ENCODE results near the gene ZNF441.

DNA sequence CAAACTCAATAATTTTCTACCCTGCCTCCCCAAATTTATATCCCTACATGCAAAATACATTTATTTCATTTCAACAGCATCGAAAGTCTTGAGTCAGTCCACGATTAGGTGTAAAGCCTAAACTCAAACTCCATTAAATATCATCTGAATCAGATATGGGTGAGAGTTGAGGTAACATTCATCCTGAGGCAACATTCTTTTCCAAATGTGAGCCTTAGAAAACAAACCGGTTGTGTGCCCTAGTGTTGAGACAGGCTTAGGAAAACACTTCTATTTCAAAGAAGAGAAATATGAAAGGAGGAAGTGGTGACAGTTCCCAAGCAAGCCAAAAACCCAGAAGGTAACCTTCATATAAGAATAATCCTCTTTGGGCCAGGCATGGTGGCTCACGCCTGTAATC is 12.1 kb upstream of the ZNF441 start:
- TF ChIP-seq, protein P1, sequence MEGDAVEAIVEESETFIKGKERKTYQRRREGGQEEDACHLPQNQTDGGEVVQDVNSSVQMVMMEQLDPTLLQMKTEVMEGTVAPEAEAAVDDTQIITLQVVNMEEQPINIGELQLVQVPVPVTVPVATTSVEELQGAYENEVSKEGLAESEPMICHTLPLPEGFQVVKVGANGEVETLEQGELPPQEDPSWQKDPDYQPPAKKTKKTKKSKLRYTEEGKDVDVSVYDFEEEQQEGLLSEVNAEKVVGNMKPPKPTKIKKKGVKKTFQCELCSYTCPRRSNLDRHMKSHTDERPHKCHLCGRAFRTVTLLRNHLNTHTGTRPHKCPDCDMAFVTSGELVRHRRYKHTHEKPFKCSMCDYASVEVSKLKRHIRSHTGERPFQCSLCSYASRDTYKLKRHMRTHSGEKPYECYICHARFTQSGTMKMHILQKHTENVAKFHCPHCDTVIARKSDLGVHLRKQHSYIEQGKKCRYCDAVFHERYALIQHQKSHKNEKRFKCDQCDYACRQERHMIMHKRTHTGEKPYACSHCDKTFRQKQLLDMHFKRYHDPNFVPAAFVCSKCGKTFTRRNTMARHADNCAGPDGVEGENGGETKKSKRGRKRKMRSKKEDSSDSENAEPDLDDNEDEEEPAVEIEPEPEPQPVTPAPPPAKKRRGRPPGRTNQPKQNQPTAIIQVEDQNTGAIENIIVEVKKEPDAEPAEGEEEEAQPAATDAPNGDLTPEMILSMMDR (IDR thresholded peaks at IDR 0.05): no peak
- no peak for TF ChIP-seq POLR2A (IDR thresholded peaks at IDR 0.05)
- no peak for TF ChIP-seq POLR2AphosphoS5 (IDR thresholded peaks at IDR 0.05)
